ENCODE measurements around the gene SNED1.

Gene SNED1

GRCh38 chr2:241126201-241126611 lies 127.8 kb downstream of the SNED1 start:
- no peaks in the 10 kb centered on the region for H3K79me2 ChIP-seq (ENCODE audit: low read length)
- no peak overlapping the region for H3K9ac ChIP-seq (ENCODE audit: low read length)
- no peak overlapping the region for H3K4me2 ChIP-seq (ENCODE audit: low read depth, low read length)
- no peaks in the 10 kb centered on the region for H3K9me3 ChIP-seq (replicated peaks; ENCODE audit: insufficient read depth, low read length)
- no peaks in the 10 kb centered on the region for H3K9me2 ChIP-seq (replicated peaks; ENCODE audit: insufficient read depth, low read length)
- TF ChIP-seq, protein P1, sequence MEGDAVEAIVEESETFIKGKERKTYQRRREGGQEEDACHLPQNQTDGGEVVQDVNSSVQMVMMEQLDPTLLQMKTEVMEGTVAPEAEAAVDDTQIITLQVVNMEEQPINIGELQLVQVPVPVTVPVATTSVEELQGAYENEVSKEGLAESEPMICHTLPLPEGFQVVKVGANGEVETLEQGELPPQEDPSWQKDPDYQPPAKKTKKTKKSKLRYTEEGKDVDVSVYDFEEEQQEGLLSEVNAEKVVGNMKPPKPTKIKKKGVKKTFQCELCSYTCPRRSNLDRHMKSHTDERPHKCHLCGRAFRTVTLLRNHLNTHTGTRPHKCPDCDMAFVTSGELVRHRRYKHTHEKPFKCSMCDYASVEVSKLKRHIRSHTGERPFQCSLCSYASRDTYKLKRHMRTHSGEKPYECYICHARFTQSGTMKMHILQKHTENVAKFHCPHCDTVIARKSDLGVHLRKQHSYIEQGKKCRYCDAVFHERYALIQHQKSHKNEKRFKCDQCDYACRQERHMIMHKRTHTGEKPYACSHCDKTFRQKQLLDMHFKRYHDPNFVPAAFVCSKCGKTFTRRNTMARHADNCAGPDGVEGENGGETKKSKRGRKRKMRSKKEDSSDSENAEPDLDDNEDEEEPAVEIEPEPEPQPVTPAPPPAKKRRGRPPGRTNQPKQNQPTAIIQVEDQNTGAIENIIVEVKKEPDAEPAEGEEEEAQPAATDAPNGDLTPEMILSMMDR (IDR thresholded peaks at IDR 0.05; ENCODE audit: low read length), result no peak
- TF ChIP-seq EZH2phosphoT487 (IDR thresholded peaks at IDR 0.05; ENCODE audit: low read length) (no peak), EZH2 (optimal IDR thresholded peaks at IDR 0.05; ENCODE audit: low read depth, low read length) (no peak)
- no peaks in the 10 kb centered on the region for H3K27me3 ChIP-seq (replicated peaks; ENCODE audit: insufficient read depth, low read length)
- H4K20me1 ChIP-seq (ENCODE audit: insufficient read depth, low read length), result no peaks in the 10 kb centered on the region
- no peak overlapping the region for H3K27ac ChIP-seq (ENCODE audit: low read length)
- no peaks in the 10 kb centered on the region for H3K4me1 ChIP-seq (ENCODE audit: low read length)
- DNase-seq, result no peak
- H3K4me3 ChIP-seq (ENCODE audit: low read length), result no peak overlapping the region
- H3F3A ChIP-seq (ENCODE audit: insufficient read depth, low read length), result no peaks in the 10 kb centered on the region
- no peaks in the 10 kb centered on the region for H3K36me3 ChIP-seq (replicated peaks; ENCODE audit: insufficient read depth, low read length)
- no peak overlapping the region for H2AFZ ChIP-seq (ENCODE audit: low read length)

- Histone ChIP-seq H3K27me3 (replicated peaks; ENCODE audit: insufficient read depth, low read length) (no peaks in the 10 kb centered on the region), H3K36me3 (replicated peaks; ENCODE audit: insufficient read depth, low read length) (no peaks in the 10 kb centered on the region), H2AFZ (ENCODE audit: low read length) (no peak overlapping the region), H3K27ac (ENCODE audit: low read length) (no peak overlapping the region), H3K9ac (ENCODE audit: low read length) (no peak overlapping the region), H3K4me2 (ENCODE audit: low read depth, low read length) (no peak overlapping the region), H3F3A (ENCODE audit: insufficient read depth, low read length) (no peaks in the 10 kb centered on the region), H3K9me2 (replicated peaks; ENCODE audit: insufficient read depth, low read length) (no peaks in the 10 kb centered on the region), H4K20me1 (ENCODE audit: insufficient read depth, low read length) (no peaks in the 10 kb centered on the region), H3K79me2 (ENCODE audit: low read length) (no peaks in the 10 kb centered on the region), H3K4me3 (ENCODE audit: low read length) (no peak overlapping the region), H3K9me3 (replicated peaks; ENCODE audit: insufficient read depth, low read length) (no peaks in the 10 kb centered on the region), H3K4me1 (ENCODE audit: low read length) (no peaks in the 10 kb centered on the region)
- no peak for DNase-seq
- no peak for TF ChIP-seq EZH2phosphoT487 (IDR thresholded peaks at IDR 0.05; ENCODE audit: low read length)
- TF ChIP-seq, protein P1 (IDR thresholded peaks at IDR 0.05; ENCODE audit: low read length), result no peak
- TF ChIP-seq EZH2 (optimal IDR thresholded peaks at IDR 0.05; ENCODE audit: low read depth, low read length), result no peak
These were observed 128.4 kb downstream of the SNED1 start for GRCh38 chr2:241126771-241127202.

- Histone ChIP-seq H3K27me3 (replicated peaks; ENCODE audit: insufficient read depth, low read length) (no peaks in the 10 kb centered on the region), H3F3A (ENCODE audit: insufficient read depth, low read length) (no peaks in the 10 kb centered on the region), H3K9me3 (replicated peaks; ENCODE audit: insufficient read depth, low read length) (no peaks in the 10 kb centered on the region), H3K4me3 (ENCODE audit: low read length) (no peak overlapping the region), H3K4me1 (ENCODE audit: low read length) (no peaks in the 10 kb centered on the region), H4K20me1 (ENCODE audit: insufficient read depth, low read length) (no peaks in the 10 kb centered on the region), H2AFZ (ENCODE audit: low read length) (no peak overlapping the region), H3K4me2 (ENCODE audit: low read depth, low read length) (no peak overlapping the region), H3K27ac (ENCODE audit: low read length) (no peak overlapping the region), H3K79me2 (ENCODE audit: low read length) (no peaks in the 10 kb centered on the region), H3K9ac (ENCODE audit: low read length) (no peak overlapping the region), H3K9me2 (replicated peaks; ENCODE audit: insufficient read depth, low read length) (no peaks in the 10 kb centered on the region), H3K36me3 (replicated peaks; ENCODE audit: insufficient read depth, low read length) (no peaks in the 10 kb centered on the region)
- DNase-seq, result no peak
- TF ChIP-seq, protein P1 (IDR thresholded peaks at IDR 0.05; ENCODE audit: low read length), result no peak
- TF ChIP-seq EZH2 (optimal IDR thresholded peaks at IDR 0.05; ENCODE audit: low read depth, low read length) (no peak), EZH2phosphoT487 (IDR thresholded peaks at IDR 0.05; ENCODE audit: low read length) (no peak)
These were observed 129.8 kb downstream of the SNED1 start for GRCh38 chr2:241128266-241128665.
